ENCODE measurements around the gene CACNA1A. TPM values are rescaled to one million over a fixed set of nuclear protein-coding genes. Genes with fewer than 3 reads are reported as not detected.

The CACNA1A gene
- total RNA-seq, 1 donor from 2014 or later = 16.5 TPM

- Histone ChIP-seq H3K36me3 (no peaks in the 10 kb centered on the region), H3K4me1 (no peaks in the 10 kb centered on the region), H3K79me2 (ENCODE audit: low read depth) (no peaks in the 10 kb centered on the region), H3F3A (ENCODE audit: low read depth) (no peaks in the 10 kb centered on the region), H3K9me3 (ENCODE audit: low read depth) (no peaks in the 10 kb centered on the region), H2AFZ (replicated peaks) (no peak overlapping the region), H4K20me1 (ENCODE audit: low read depth) (no peaks in the 10 kb centered on the region), H3K4me2 (no peak overlapping the region), H3K27me3 (no peaks in the 10 kb centered on the region), H3K4me3 (no peak overlapping the region), H3K9ac (no peak overlapping the region), H3K27ac (no peak overlapping the region)
- Mint-ChIP-seq H3K36me3 (no peaks in the 10 kb centered on the region), H3K9me3 (no peaks in the 10 kb centered on the region), H3K27me3 (ENCODE audit: insufficient read depth, low read depth) (peaks cover 11% of the 10 kb centered on the region), H3K4me1 (peaks cover 6% of the 10 kb centered on the region), H3K27ac (no peak overlapping the region), H3K4me3 (no peak overlapping the region)
- TF ChIP-seq EZH2phosphoT487 (IDR thresholded peaks at IDR 0.05) = no peak
- no peak for TF ChIP-seq EZH2 (IDR thresholded peaks at IDR 0.05)
- TF ChIP-seq, protein P1, sequence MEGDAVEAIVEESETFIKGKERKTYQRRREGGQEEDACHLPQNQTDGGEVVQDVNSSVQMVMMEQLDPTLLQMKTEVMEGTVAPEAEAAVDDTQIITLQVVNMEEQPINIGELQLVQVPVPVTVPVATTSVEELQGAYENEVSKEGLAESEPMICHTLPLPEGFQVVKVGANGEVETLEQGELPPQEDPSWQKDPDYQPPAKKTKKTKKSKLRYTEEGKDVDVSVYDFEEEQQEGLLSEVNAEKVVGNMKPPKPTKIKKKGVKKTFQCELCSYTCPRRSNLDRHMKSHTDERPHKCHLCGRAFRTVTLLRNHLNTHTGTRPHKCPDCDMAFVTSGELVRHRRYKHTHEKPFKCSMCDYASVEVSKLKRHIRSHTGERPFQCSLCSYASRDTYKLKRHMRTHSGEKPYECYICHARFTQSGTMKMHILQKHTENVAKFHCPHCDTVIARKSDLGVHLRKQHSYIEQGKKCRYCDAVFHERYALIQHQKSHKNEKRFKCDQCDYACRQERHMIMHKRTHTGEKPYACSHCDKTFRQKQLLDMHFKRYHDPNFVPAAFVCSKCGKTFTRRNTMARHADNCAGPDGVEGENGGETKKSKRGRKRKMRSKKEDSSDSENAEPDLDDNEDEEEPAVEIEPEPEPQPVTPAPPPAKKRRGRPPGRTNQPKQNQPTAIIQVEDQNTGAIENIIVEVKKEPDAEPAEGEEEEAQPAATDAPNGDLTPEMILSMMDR (IDR thresholded peaks at IDR 0.05) = no peak
- no peak for DNase-seq (ENCODE audit: low spot score)
Observed at GRCh38 chr19:13173139-13173737, 333.0 kb downstream of the CACNA1A start.

- no peaks in the 10 kb centered on the region for H3K36me3 Mint-ChIP-seq
- no peaks in the 10 kb centered on the region for H3K36me3 ChIP-seq
- peaks cover 11% of the 10 kb centered on the region for H3K27me3 Mint-ChIP-seq (ENCODE audit: insufficient read depth, low read depth)
- no peak overlapping the region for H3K27ac Mint-ChIP-seq
- H3K4me2 ChIP-seq = no peak overlapping the region
- no peaks in the 10 kb centered on the region for H4K20me1 ChIP-seq (ENCODE audit: low read depth)
- H3K79me2 ChIP-seq (ENCODE audit: low read depth) = no peaks in the 10 kb centered on the region
- no peaks in the 10 kb centered on the region for H3K4me1 ChIP-seq
- H3K27ac ChIP-seq = no peak overlapping the region
- no peak overlapping the region for H3K9ac ChIP-seq
- no peaks in the 10 kb centered on the region for H3F3A ChIP-seq (ENCODE audit: low read depth)
- H3K9me3 ChIP-seq (ENCODE audit: low read depth) = no peaks in the 10 kb centered on the region
- H3K4me3 Mint-ChIP-seq = peak overlapping the region; percentile 33
- no peak overlapping the region for H3K4me3 ChIP-seq
- TF ChIP-seq EZH2 (IDR thresholded peaks at IDR 0.05) (no peak), EZH2phosphoT487 (IDR thresholded peaks at IDR 0.05) (no peak)
- TF ChIP-seq, protein P1 (IDR thresholded peaks at IDR 0.05) = no peak
- no peak for DNase-seq (ENCODE audit: low spot score)
- no peaks in the 10 kb centered on the region for H3K9me3 Mint-ChIP-seq
- H2AFZ ChIP-seq (replicated peaks) = no peak overlapping the region
- no peaks in the 10 kb centered on the region for H3K27me3 ChIP-seq
- peaks cover 10% of the 10 kb centered on the region for H3K4me1 Mint-ChIP-seq
Observed at GRCh38 chr19:13172346-13173138, 333.7 kb downstream of the CACNA1A start.

DNA sequence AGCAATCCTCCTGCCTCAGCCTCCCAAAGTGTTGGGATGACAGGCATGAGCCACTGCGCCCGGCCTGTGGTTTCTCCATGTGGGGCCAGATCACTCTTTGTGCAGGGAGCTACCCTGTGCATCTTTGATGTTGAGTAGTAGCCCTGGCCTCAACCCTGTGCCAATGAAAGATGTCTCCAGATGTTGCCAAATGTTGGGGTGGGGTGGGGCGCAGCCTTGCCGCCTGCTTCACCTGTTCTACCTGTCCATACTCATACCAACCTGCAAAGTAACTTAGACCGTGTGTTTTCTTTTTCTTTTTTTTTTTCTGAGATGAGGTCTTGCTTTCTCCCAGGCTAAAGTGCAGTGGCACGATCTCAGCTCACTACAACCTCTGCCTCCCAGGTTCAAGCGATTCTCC lies 335.1 kb downstream of the CACNA1A start:
- no peak overlapping the region for H3K4me3 ChIP-seq
- no peak for DNase-seq (ENCODE audit: low spot score)
- H3K4me1 ChIP-seq = peaks cover 7% of the 10 kb centered on the region
- H3K79me2 ChIP-seq (ENCODE audit: low read depth) = no peaks in the 10 kb centered on the region
- Mint-ChIP-seq H3K9me3 (no peaks in the 10 kb centered on the region), H3K4me1 (peaks cover 18% of the 10 kb centered on the region), H3K4me3 (no peak overlapping the region), H3K27ac (no peak overlapping the region), H3K36me3 (no peaks in the 10 kb centered on the region), H3K27me3 (ENCODE audit: insufficient read depth, low read depth) (peaks cover 13% of the 10 kb centered on the region)
- H3K27ac ChIP-seq = no peak overlapping the region
- no peaks in the 10 kb centered on the region for H3K9me3 ChIP-seq (ENCODE audit: low read depth)
- H4K20me1 ChIP-seq (ENCODE audit: low read depth) = no peaks in the 10 kb centered on the region
- no peaks in the 10 kb centered on the region for H3K36me3 ChIP-seq
- H3K4me2 ChIP-seq = no peak overlapping the region
- no peak overlapping the region for H2AFZ ChIP-seq (replicated peaks)
- peaks cover 10% of the 10 kb centered on the region for H3F3A ChIP-seq (ENCODE audit: low read depth)
- H3K27me3 ChIP-seq = no peaks in the 10 kb centered on the region
- no peak overlapping the region for H3K9ac ChIP-seq
- no peak for TF ChIP-seq EZH2phosphoT487 (IDR thresholded peaks at IDR 0.05)
- no peak for TF ChIP-seq EZH2 (IDR thresholded peaks at IDR 0.05)
- TF ChIP-seq, protein P1 (IDR thresholded peaks at IDR 0.05) = no peak

Data from neural progenitor cell (in vitro differentiated cells).